IPS DF 6.9 (cell line): ENCODE data around the gene DRD1.
A peak's percentile ranks its signal among the peaks of the same experiment; 100 is the strongest.
"Not testable (repeated sequence)": the region's sequence is repeated elsewhere in the genome, so short reads cannot be mapped to it uniquely, and the experiment has no call there.

Experiments
- DNase-seq: peaks from one replicate; pipeline ENCODE4 v3.0.0-alpha.2; 2013; ENCODE audit warnings: low read depth, low spot score
- H3K27ac ChIP-seq: one replicate; pipeline ENCODE4 v1.5.1; 2013; ENCODE audit warnings: low read length, control low read depth
- H3K27me3 ChIP-seq: 2 replicates; pipeline ENCODE4 v1.6.1; 2013; ENCODE audit warnings: mild to moderate bottlenecking, low read length; ENCODE audit not compliant: control insufficient read depth, insufficient read depth
- H3K36me3 ChIP-seq: 2 replicates; pipeline ENCODE4 v1.6.1; 2013; ENCODE audit warnings: low read length; ENCODE audit not compliant: control insufficient read depth, insufficient read depth
- H3K4me1 ChIP-seq: 2 replicates; pipeline ENCODE4 v1.6.1; 2013; ENCODE audit warnings: low read length; ENCODE audit not compliant: control insufficient read depth, insufficient read depth
- H3K4me3 ChIP-seq: 2 replicates; pipeline ENCODE4 v1.5.1; 2013; ENCODE audit warnings: mild to moderate bottlenecking, low read length
- H3K9me3 ChIP-seq: 2 replicates; pipeline ENCODE4 v1.6.1; 2013; ENCODE audit warnings: low read length, inconsistent platforms; ENCODE audit not compliant: control insufficient read depth, insufficient read depth
- WGBS: extraction: QIAGEN DNeasy Blood & Tissue Kit; methylation state at CpG from one replicate; pipeline ENCODE4 v1.1.7; 2013; ENCODE audit warnings: mixed read lengths, missing lambda C conversion rate; ENCODE audit not compliant: insufficient read length, insufficient coverage; 5-methylcytosine and 5-hydroxymethylcytosine counted together

DRD1 gene

GRCh38 chr5:175397590-175398297 is 46.2 kb downstream of the DRD1 start:
- H3K4me1 ChIP-seq, H3K27ac ChIP-seq, DNase-seq, H3K36me3 ChIP-seq, H3K9me3 ChIP-seq, H3K27me3 ChIP-seq: not testable (repeated sequence)
- no CpG with 5 or more reads among the region's 28 CpGs for WGBS
- H3K4me3 ChIP-seq: peak overlapping the region; percentile 30; the same call in 1 of the 2 replicates

GRCh38 chr5:175395430-175395829 is 48.6 kb downstream of the DRD1 start:
- H3K4me3 ChIP-seq, DNase-seq, H3K27me3 ChIP-seq, H3K4me1 ChIP-seq, H3K36me3 ChIP-seq, H3K9me3 ChIP-seq, H3K27ac ChIP-seq: not testable (repeated sequence)
- no CpG with 5 or more reads among the region's 4 CpGs for WGBS

GRCh38 chr5:175394601-175395000 is 49.4 kb downstream of the DRD1 start:
- no peaks in the 10 kb centered on the region for H3K27me3 ChIP-seq
- H3K36me3 ChIP-seq: no peaks in the 10 kb centered on the region
- H3K9me3 ChIP-seq: no peaks in the 10 kb centered on the region; the same call in 1 of the 2 replicates
- WGBS: no CpG with 5 or more reads among the region's 5 CpGs
- no peaks in the 10 kb centered on the region for H3K4me1 ChIP-seq
- no peak for DNase-seq
- H3K4me3 ChIP-seq: no peak overlapping the region
- H3K27ac ChIP-seq: no peak overlapping the region

GRCh38 chr5:175393897-175394296 is 50.1 kb downstream of the DRD1 start:
- no CpG with 5 or more reads among the region's 4 CpGs for WGBS
- no peaks in the 10 kb centered on the region for H3K27me3 ChIP-seq
- no peak overlapping the region for H3K27ac ChIP-seq
- no peak for DNase-seq
- H3K4me3 ChIP-seq: no peak overlapping the region
- no peaks in the 10 kb centered on the region for H3K4me1 ChIP-seq
- no peaks in the 10 kb centered on the region for H3K36me3 ChIP-seq
- no peaks in the 10 kb centered on the region; the same call in 1 of the 2 replicates for H3K9me3 ChIP-seq

- no CpG with 5 or more reads among the region's 5 CpGs for WGBS
- H3K4me3 ChIP-seq: no peak overlapping the region
- H3K27ac ChIP-seq: no peak overlapping the region
- no peaks in the 10 kb centered on the region; the same call in 1 of the 2 replicates for H3K9me3 ChIP-seq
- no peaks in the 10 kb centered on the region for H3K4me1 ChIP-seq
- no peak for DNase-seq
- H3K27me3 ChIP-seq: no peaks in the 10 kb centered on the region
- H3K36me3 ChIP-seq: no peaks in the 10 kb centered on the region
Measured at GRCh38 chr5:175392236-175392635, 51.7 kb downstream of the DRD1 start.

- no peaks in the 10 kb centered on the region for H3K36me3 ChIP-seq
- no peaks in the 10 kb centered on the region; the same call in 1 of the 2 replicates for H3K9me3 ChIP-seq
- no peak overlapping the region for H3K27ac ChIP-seq
- no peak overlapping the region for H3K4me3 ChIP-seq
- H3K27me3 ChIP-seq: no peaks in the 10 kb centered on the region
- no peaks in the 10 kb centered on the region for H3K4me1 ChIP-seq
- WGBS: no CpG with 5 or more reads among the region's 4 CpGs
- DNase-seq: no peak
Measured at GRCh38 chr5:175390352-175391083, 53.5 kb downstream of the DRD1 start.
